ENCODE results near the gene RUVBL1.

RUVBL1 gene

DNA sequence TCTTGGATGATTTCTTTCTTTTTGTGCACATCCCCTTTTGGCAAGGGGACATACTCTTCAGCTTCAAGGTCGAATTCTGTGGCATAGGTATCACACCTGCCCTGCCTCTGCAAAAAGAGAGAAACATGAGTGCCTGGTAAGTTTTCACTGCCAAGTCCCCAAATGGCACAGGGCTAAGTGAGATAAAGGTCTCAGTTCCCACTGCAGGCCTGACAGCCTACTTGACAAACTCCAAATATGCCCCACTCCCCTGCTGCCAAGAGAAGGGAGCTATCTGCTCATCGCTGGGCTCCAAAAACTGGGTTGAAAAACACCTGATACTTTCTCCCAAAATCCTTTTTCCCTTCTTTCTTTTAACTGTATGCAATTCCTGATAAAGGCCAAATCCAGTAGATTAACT is 23.0 kb downstream of the RUVBL1 start:
- no peak overlapping the region for H3K4me3 ChIP-seq (replicated peaks; ENCODE audit: low read depth, low read length)
- no peak for DNase-seq (ENCODE audit: extremely low read depth, low read depth)
- TF ChIP-seq, protein P1, sequence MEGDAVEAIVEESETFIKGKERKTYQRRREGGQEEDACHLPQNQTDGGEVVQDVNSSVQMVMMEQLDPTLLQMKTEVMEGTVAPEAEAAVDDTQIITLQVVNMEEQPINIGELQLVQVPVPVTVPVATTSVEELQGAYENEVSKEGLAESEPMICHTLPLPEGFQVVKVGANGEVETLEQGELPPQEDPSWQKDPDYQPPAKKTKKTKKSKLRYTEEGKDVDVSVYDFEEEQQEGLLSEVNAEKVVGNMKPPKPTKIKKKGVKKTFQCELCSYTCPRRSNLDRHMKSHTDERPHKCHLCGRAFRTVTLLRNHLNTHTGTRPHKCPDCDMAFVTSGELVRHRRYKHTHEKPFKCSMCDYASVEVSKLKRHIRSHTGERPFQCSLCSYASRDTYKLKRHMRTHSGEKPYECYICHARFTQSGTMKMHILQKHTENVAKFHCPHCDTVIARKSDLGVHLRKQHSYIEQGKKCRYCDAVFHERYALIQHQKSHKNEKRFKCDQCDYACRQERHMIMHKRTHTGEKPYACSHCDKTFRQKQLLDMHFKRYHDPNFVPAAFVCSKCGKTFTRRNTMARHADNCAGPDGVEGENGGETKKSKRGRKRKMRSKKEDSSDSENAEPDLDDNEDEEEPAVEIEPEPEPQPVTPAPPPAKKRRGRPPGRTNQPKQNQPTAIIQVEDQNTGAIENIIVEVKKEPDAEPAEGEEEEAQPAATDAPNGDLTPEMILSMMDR (IDR thresholded peaks at IDR 0.05; ENCODE audit: low read depth, low read length, missing control alignments) = no peak

DNA sequence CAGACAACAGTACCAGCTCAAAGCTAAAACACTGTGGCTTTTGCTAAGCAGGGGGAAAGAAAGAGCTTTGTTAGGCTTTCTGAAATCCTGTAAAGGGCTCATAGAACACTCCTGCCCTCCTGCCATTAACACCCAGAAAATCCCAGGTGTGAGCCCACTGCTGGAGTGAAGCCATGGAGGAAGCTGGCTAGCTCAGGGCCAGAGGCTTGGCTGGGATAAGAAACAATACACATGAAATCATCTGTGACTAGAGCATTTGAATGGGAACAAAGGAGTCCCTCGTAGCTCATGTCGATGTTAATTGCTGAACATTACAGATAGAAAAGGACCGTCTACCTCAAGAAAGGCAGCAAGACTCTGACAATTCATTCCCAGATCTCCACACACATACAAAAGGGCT is 23.5 kb downstream of the RUVBL1 start:
- TF ChIP-seq, protein P1 (IDR thresholded peaks at IDR 0.05; ENCODE audit: low read depth, low read length, missing control alignments) = no peak
- no peak overlapping the region for H3K4me3 ChIP-seq (replicated peaks; ENCODE audit: low read depth, low read length)
- DNase-seq (ENCODE audit: extremely low read depth, low read depth) = no peak

DNA sequence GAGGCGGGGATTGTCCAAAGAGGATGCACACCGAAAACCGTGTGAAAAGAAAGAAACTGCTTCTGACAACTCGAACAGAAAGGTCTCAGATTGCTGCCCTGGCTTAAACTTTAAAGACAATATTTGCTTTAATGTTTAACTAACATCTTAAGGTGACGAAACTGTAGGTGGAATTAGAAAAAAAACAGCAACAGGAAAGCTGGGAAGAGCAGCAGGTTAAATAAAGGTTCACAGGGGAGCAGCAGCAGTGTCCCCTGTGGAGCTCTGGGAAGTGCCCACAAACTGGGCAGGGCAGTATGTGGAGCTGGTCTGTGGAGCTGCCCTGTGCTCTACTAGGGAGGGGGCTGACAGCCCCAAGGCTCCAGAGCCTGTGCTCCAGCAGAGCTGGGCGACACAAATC is 25.4 kb downstream of the RUVBL1 start:
- DNase-seq (ENCODE audit: extremely low read depth, low read depth) = no peak
- TF ChIP-seq, protein P1 (IDR thresholded peaks at IDR 0.05; ENCODE audit: low read depth, low read length, missing control alignments) = no peak
- H3K4me3 ChIP-seq (replicated peaks; ENCODE audit: low read depth, low read length) = no peak overlapping the region

DNA sequence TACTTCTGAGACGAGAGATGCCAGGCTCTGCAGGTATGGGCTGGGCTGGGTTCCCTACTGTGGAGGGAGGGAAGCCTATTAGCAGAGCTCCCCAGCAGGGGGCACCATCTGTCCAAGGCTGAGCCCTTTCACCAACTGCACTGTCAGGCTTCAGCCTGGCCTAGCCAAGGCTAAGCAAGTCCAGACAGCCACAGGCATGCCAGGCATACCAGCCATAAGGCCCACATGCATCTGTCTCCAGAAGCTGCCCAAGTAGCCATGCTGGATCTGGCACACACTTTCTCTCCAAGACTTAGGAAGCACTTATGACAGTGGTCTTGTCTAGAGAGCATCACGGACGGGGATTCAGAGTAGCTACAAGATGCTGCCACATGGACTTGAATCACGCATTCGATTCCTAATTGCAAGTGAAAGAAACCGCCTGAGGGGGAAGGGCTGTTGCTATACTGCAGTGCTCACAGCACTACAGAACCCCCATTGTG is 28.3 kb downstream of the RUVBL1 start:
- TF ChIP-seq, protein P1 (IDR thresholded peaks at IDR 0.05; ENCODE audit: low read depth, low read length, missing control alignments) = peak; percentile 84
- H3K4me3 ChIP-seq (replicated peaks; ENCODE audit: low read depth, low read length) = no peak overlapping the region
- DNase-seq (ENCODE audit: extremely low read depth, low read depth) = peak; percentile 59

DNA sequence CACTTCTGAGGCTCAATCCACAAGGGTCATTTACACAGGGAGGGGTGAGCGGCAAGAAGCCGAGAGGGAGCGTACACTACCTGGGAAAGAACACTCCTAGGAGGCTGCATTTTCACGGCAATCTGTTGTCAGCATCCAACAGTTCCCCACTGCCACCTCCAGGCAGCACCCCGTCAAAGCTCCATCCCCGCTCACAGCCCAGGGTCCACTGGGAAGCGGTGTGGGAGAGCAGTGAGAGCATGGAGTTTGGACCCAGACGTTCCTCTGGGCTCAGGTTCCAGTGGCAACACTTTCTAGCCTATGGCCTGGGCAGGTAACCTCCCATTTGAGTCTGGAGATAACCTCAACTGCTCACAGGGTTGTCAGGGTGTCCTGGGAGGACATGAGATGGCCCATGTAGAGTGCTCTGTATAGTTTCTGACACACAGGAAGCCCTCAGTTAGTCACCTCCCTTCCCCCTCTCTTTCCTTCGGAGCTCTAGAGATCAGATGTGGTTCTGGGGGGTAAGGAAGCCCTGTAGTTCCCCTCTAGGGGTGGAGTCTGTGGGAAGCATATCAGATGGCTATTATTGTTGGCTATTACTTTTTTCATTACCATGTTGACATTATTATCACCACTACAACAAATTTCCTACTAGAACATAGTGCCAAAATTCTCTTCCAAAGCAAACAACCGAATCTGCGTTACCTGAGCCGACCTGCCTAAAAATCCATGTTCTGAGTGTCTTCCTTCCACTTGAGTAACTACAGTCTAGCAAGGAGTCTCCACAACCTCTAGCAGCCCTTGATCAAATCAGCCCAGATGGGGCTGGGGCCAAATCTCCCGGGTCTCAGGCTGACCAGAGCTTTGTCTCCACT is 29.1 kb downstream of the RUVBL1 start:
- no peak for DNase-seq (ENCODE audit: extremely low read depth, low read depth)
- H3K4me3 ChIP-seq (replicated peaks; ENCODE audit: low read depth, low read length) = no peak overlapping the region
- TF ChIP-seq, protein P1 (IDR thresholded peaks at IDR 0.05; ENCODE audit: low read depth, low read length, missing control alignments) = no peak

DNA sequence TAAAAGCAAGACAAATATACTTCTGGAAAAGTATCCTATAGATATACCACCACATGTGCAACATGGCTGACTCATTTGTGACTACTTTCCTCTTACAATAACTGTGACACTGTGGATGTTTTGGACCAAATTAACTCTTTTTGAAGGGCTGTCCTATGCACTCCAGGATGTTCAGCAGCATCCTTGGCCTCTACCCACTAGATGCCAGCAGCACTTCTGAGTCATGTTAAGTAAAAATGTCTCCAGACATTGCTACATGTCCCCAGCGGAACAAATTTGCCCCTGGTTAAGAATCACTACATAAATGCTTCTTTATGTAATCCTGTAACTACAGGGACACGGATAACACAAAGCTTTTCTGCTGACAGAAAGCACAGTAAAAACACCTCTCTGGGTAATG is 32.0 kb downstream of the RUVBL1 start:
- TF ChIP-seq, protein P1 (IDR thresholded peaks at IDR 0.05; ENCODE audit: low read depth, low read length, missing control alignments) = no peak
- H3K4me3 ChIP-seq (replicated peaks; ENCODE audit: low read depth, low read length) = no peak overlapping the region
- no peak for DNase-seq (ENCODE audit: extremely low read depth, low read depth)

Data from HFF-Myc (cell line).